GM12891 (cell line): ENCODE results near the gene B4GALNT1.

ENCODE experiments used
- DNase-seq: peaks from one replicate; pipeline ENCODE4 v3.0.0; 2011; ENCODE audit warnings: low spot score; ENCODE audit not compliant: insufficient read length
- FAIRE-seq: peaks from 2 replicates; lab custom pipeline; 2011; peaks lifted over from hg19 to GRCh38; lab: Jason Lieb, UNC
- PAX5 ChIP-seq: IDR thresholded peaks from 2 replicates; pipeline ENCODE4 v1.6.1; 2011; ENCODE audit warnings: low read length, moderate library complexity, mild to moderate bottlenecking; ENCODE audit not compliant: insufficient read depth, severe bottlenecking
- POLR2A ChIP-seq: IDR thresholded peaks from 2 replicates; pipeline ENCODE4 v1.6.1; 2011; ENCODE audit warnings: low read depth, low read length, control low read depth
- POLR2AphosphoS5 ChIP-seq: IDR thresholded peaks from 2 replicates; pipeline ENCODE4 v1.6.1; 2011; ENCODE audit warnings: low read depth, low read length, control low read depth
- POU2F2 ChIP-seq: IDR thresholded peaks from 2 replicates; pipeline ENCODE4 v1.6.1; 2011; ENCODE audit warnings: low read depth, mild to moderate bottlenecking, control low read depth, low read length, moderate library complexity
- SPI1 ChIP-seq: IDR thresholded peaks from 2 replicates; pipeline ENCODE4 v1.6.1; 2011; ENCODE audit warnings: low read depth, low read length, control low read depth
- TAF1 ChIP-seq: IDR thresholded peaks from 2 replicates; pipeline ENCODE4 v1.6.1; 2011; ENCODE audit warnings: low read depth, low read length, control low read depth

B4GALNT1 gene

DNA sequence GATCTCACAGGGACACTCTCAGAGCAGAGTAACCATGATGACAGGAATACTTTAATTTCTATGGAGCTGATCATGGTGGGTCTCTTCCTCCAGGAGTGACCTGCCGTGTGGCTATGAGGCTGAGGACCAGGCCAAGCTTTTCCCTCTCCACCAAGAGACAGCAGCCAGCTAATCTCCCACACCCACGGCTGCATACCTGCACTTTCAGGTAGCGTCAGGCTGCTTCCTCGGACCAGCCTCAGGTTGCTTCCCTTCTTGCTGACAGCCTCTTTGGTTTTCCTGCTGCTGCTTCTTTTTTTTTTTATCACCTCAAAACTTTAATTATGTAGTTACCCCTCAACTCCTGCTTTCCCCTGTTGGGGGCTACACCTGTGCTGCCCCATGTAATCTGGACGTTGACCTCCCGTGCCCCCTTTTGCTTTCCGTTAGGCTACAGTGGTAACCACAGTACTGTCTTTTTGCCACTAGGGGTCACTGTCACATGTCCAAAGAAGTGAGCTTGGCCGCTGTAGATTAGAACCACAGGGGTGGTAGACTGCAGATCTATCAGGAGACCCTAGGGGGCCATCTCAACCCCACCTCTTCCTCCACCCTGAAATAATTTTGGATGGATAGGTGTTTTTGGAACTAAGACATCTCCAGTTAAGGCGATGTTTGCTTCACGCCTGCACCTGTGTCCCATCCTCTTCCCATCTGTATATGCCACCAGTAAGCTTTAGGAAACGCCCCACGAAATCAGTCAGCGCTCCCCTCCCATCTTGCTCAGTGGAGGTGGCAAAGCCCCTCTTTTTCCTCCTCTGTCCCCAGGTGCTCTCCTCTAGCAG is 49.8 kb downstream of the B4GALNT1 start:
- FAIRE-seq (peak; percentile 90), DNase-seq (peak; percentile 79)
- TF ChIP-seq POU2F2 (no peak; the same call in 1 of the 2 replicates), TAF1 (no peak), POLR2AphosphoS5 (no peak), PAX5 (no peak), SPI1 (no peak), POLR2A (no peak)

DNA sequence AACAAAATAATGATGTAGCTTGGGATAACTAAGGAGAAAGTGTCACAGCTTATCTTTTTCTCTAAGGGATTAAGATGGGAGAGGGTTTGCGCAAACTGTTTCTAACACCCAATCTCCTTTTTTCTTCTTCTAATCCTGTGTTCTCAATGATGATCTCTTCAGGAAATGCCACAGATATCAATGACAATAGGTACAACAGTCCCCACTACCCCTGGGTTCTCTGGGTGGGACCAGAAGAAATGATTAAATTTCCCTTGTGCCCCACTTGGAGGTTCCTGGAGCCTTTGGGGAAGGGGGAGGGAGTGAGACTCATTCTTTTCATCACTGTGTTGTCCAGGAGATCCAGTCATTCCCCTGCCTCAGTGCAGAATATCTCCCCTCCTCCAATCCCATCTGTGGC is 50.6 kb downstream of the B4GALNT1 start:
- DNase-seq (no peak), FAIRE-seq (no peak)
- no peak for TF ChIP-seq POLR2AphosphoS5
- no peak for TF ChIP-seq POU2F2
- TF ChIP-seq TAF1, result no peak
- TF ChIP-seq POLR2A, result no peak
- TF ChIP-seq PAX5, result no peak
- no peak for TF ChIP-seq SPI1

DNA sequence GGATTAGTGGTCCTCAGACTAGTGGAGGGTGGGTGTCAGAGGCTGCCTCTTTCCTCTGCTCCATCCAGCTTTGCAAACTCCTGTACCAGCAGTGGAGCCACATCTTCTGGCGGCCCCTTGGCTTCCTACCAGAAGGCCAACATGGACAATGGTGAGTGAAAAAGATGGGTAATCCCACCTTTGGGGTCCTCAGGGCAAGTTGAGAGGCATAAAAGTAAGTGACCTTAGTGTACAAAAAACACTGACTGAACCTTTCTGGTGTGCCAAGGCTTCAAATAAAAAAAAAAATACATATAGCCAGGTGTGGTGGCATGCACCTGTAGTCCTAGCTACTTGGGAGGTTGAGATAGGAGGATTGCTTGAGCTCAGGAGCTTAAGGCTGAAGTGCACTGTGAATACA is 51.2 kb downstream of the B4GALNT1 start:
- no peak for DNase-seq
- TF ChIP-seq TAF1 (no peak), POLR2A (no peak), POLR2AphosphoS5 (no peak), POU2F2 (no peak), SPI1 (no peak), PAX5 (no peak)
- FAIRE-seq, result no peak

DNA sequence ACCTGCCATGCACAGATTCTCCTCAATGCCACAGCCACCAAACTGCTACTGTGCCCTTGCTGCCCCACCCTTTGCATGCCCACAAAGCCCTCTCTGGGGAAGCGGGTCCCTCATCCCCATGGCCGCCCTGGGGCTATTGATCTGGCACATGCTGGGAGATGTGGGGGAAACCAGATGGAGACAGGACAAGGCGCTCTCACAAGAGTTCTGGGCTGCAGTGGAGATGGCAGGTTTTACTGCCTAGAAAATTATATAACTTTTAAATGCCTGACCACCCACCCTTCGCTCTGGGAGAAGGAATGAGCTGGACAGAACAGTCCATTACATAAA is 52.6 kb downstream of the B4GALNT1 start:
- DNase-seq (no peak), FAIRE-seq (no peak)
- TF ChIP-seq SPI1, result no peak
- TF ChIP-seq POLR2A, result no peak
- TF ChIP-seq PAX5, result no peak
- TF ChIP-seq POLR2AphosphoS5, result no peak
- TF ChIP-seq TAF1, result no peak
- no peak for TF ChIP-seq POU2F2

DNA sequence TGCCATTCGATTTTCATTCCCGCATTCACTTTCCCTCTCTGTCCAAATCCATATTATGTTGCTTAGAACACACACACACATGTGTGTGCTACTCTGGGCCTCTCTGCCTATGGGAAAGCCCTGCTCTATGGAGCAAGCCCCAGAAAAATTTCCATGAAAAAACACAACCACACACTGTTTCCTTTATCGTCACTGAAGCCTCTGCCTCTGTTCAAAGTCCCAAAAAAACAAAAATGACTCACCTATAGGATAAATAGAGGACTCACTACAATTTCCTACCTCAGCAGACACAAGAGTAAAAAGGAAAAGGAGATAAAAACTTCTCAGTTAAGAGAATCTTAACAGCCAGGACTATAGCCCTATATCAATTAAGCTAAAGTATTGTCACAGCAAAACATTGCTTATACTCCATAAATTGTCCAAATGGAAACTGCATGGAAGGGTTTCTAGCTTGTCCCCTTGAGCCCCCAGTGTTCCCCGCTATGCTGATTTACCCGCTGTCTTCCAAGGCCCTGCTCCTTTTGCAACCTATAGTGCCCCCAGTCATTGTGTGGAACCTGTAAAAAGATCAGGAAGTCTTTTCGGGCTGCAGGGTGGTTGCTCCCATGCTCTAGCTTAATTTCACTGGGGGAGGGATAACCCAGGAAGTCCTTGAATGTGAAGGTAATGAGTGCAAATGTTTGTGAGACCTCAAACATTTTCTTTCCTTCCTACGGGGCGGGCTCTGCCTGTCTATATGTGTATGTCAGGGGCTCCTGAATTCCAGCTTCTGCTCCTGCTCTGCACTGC is 53.1 kb downstream of the B4GALNT1 start:
- no peak for TF ChIP-seq POLR2AphosphoS5
- TF ChIP-seq PAX5, result no peak
- TF ChIP-seq POU2F2, result no peak
- TF ChIP-seq SPI1, result no peak
- no peak for TF ChIP-seq TAF1
- no peak for TF ChIP-seq POLR2A
- DNase-seq, result no peak
- FAIRE-seq, result no peak

DNA sequence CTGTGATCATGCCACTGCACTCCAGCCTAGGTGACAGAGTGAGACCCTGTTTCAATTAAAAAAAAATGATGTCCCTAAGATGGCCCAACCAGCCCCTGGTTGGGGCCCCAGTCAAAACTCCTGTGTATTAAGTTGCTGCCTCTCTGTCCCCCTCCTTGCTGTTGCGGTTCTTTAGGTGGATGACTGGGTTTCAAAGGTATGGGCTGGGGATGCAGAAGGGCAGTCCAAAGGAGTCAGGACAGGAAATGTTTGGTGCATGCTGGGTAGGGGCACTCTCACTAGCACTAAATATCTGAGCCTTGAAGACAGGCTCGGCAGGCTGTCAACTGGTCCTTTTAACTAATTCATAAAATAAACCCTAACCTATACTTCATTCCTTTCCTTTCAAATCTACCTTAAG is 54.0 kb downstream of the B4GALNT1 start:
- TF ChIP-seq POLR2A, result no peak
- no peak for TF ChIP-seq TAF1
- no peak for TF ChIP-seq SPI1
- TF ChIP-seq POU2F2, result no peak
- no peak for TF ChIP-seq POLR2AphosphoS5
- TF ChIP-seq PAX5, result no peak
- DNase-seq (no peak), FAIRE-seq (no peak)

DNA sequence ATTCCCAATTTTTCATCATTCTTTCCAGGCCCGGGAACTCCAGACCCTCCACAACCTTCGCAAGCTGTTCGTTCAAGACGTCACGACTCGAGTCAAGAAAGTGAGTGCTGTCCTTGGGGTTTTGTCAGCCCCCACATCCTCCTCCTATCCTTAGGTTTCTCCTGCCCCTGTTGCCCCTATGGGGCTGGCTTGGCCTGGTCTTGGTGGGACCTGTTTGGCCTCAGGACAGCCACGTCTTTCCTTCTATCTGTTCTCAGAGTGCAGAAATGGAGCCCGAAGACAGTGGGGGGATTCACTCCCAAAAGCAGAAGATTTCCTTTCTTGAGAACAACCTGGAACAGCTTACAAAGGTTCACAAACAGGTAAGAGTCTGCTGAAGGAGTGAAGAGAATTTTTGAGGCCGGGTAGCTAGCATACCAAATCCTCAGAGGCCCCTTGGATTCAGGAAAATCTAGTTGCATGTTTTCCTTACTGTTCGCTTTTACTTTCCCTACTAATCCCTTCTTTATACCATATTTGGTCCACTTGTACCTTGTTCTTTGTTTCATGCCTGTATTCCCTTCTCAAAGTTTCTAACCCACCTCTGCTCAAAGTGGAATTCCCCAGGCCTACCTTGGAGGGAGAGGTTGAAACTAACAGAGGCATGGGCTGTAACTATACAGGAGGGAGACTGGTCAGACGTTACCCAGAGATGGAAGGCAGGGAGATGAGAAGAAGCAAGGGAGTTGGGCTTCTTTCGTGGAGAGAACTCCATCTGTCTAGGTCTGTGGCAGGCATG is 54.8 kb downstream of the B4GALNT1 start:
- DNase-seq (no peak), FAIRE-seq (no peak)
- no peak for TF ChIP-seq TAF1
- no peak for TF ChIP-seq POLR2AphosphoS5
- TF ChIP-seq PAX5, result no peak
- TF ChIP-seq SPI1, result no peak
- no peak for TF ChIP-seq POU2F2
- no peak for TF ChIP-seq POLR2A

DNA sequence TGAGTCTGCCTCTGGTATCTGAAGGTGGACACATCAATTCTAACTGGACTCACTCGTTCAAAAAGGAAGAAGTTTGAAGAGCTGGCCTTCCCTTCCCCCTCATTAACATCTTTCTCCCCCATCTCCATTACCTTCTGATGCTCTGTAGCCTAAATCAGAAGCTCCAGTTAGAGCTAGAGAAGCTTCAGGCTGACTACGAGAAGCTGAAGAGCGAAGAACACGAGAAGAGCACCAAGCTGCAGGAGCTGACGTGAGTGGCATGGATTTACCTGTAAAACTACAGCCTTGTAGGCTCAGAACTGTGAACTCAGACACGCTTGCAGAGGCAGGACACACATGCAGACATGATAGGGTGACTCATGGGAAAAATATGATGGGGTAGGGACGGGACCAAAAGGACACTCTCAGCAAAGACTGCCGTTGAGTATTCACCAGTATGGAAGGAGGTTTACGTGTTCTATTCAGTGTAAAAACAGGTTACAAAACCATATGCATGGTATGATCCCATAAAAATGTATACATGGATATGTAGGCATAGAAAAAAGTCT is 56.3 kb downstream of the B4GALNT1 start:
- no peak for FAIRE-seq
- no peak for TF ChIP-seq TAF1
- no peak for TF ChIP-seq SPI1
- TF ChIP-seq POU2F2, result no peak
- TF ChIP-seq POLR2A, result no peak
- TF ChIP-seq POLR2AphosphoS5, result no peak
- no peak for TF ChIP-seq PAX5
- no peak for DNase-seq
